ENCODE measurements around the gene COX8A.
"Not testable (repeated sequence)": the region's sequence is repeated elsewhere in the genome, so short reads cannot be mapped to it uniquely, and the experiment has no call there.

Gene COX8A

GRCh38 chr11:63970902-63971301 lies 3.5 kb upstream of the COX8A start:
- no peak for DNase-seq

- not testable (repeated sequence) for DNase-seq
Measured at GRCh38 chr11:63973912-63974258, 535 bp upstream of the COX8A start.

GRCh38 chr11:63978551-63979239 lies 4.3 kb downstream of the COX8A start:
- no peak for DNase-seq

- DNase-seq: no peak
Measured at GRCh38 chr11:63979426-63979825, 5.0 kb downstream of the COX8A start.

- no peak for DNase-seq
Measured at GRCh38 chr11:63985812-63986155, 11.4 kb downstream of the COX8A start.

- DNase-seq: peak; percentile 88
Measured at GRCh38 chr11:63986156-63986931, 11.9 kb downstream of the COX8A start, which contains the start of gene OTUB1. Gene OTUB1, plus strand, starts transcription at chr11:63986438. Its CDS starts 19 bp downstream, at chr11:63986457.

GRCh38 chr11:63986932-63987513 lies 12.6 kb downstream of the COX8A start:
- no peak for DNase-seq

GRCh38 chr11:63991558-63991957 lies 17.1 kb downstream of the COX8A start:
- no peak for DNase-seq

- DNase-seq: no peak
Measured at GRCh38 chr11:63993100-63993499, 18.7 kb downstream of the COX8A start.

GRCh38 chr11:63993993-63994392 lies 19.6 kb downstream of the COX8A start:
- DNase-seq: no peak

GRCh38 chr11:63996512-63996911 lies 22.1 kb downstream of the COX8A start:
- no peak for DNase-seq

GRCh38 chr11:63997104-63997700 lies 22.8 kb downstream of the COX8A start:
- no peak for DNase-seq

- no peak for DNase-seq
Measured at GRCh38 chr11:63997801-63998337, 23.4 kb downstream of the COX8A start.

- no peak for DNase-seq
Measured at GRCh38 chr11:63998558-63999348, 24.3 kb downstream of the COX8A start.

- DNase-seq: no peak
Measured at GRCh38 chr11:63999349-64000025, 25.1 kb downstream of the COX8A start.

- DNase-seq: no peak
Measured at GRCh38 chr11:64000026-64000739, 25.8 kb downstream of the COX8A start.

- no peak for DNase-seq
Measured at GRCh38 chr11:64000740-64001483, 26.5 kb downstream of the COX8A start.

GRCh38 chr11:64001484-64002420 lies 27.3 kb downstream of the COX8A start:
- DNase-seq: no peak
